Adrenal gland (tissue), 5 donors: ENCODE measurements around the gene KCNMB2.

ENCODE experiments used
- CTCF ChIP-seq, 6 experiments: fragments of 450-650 bp in 4 of 6; fragments of 200-600 bp in 2 of 6; sonication (generic) in 1 of 6; IDR thresholded peaks; 1 replicate in 5 of 6; 2 replicates in 1 of 6; pipeline versions ENCODE4 v1.5.1 to v1.8.0; 2016 to 2021; ENCODE audit warnings: antibody characterized with exemption in 6 of 6, mild to moderate bottlenecking in 2 of 6, moderate library complexity in 1 of 6
- POLR2A ChIP-seq, 2 donors: fragments of 450-650 bp; IDR thresholded peaks; one replicate each; pipeline ENCODE4 v1.6.1; 2017; ENCODE audit warnings: antibody characterized with exemption in 2 of 2, mild to moderate bottlenecking in 2 of 2, moderate library complexity in 1 of 2
- donor health status: DM: no; HTN: no; CAD: no.

DNA sequence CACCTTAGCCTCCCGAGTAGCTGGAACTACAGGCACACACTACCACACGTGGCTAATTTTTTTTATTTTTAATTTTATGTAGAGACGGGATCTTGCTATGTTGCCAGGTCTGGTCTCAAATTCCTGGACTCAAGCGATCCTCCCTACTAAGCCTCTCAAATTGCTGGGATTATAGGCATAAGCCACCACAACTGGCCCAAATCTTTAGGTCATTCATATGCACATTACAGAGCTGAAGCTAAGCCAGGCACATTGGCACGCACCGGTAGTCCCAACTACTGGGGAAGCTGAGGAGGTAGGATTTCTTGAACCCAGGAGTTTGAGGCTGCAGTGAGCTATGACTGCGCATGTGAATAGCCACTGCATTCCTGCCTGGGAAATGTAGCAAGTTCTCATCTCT is 269.5 kb downstream of the KCNMB2 start:
- TF ChIP-seq CTCF (IDR thresholded peaks at IDR 0.05) = no peak
- TF ChIP-seq POLR2A (IDR thresholded peaks at IDR 0.05) = no peak
